Prostate gland (tissue), 2 donors: ENCODE measurements around the gene DUSP28.

Experiments
- POLR2A ChIP-seq: fragments of 450-650 bp; IDR thresholded peaks from one replicate; pipeline ENCODE4 v1.6.1; 2016; ENCODE audit warnings: antibody characterized with exemption, mild to moderate bottlenecking
- TF ChIP-seq, protein P1 (sequence below), 4 experiments: fragments of 200-600 bp in 2 of 4; fragments of 450-650 bp in 2 of 4; sonication (generic) in 2 of 4; IDR thresholded peaks; 1 replicate in 3 of 4; 2 replicates in 1 of 4; pipeline ENCODE4 v1.5.1; 2016 to 2019; ENCODE audit warnings: antibody characterized with exemption in 4 of 4, mild to moderate bottlenecking in 2 of 4, moderate library complexity in 2 of 4

DNA sequence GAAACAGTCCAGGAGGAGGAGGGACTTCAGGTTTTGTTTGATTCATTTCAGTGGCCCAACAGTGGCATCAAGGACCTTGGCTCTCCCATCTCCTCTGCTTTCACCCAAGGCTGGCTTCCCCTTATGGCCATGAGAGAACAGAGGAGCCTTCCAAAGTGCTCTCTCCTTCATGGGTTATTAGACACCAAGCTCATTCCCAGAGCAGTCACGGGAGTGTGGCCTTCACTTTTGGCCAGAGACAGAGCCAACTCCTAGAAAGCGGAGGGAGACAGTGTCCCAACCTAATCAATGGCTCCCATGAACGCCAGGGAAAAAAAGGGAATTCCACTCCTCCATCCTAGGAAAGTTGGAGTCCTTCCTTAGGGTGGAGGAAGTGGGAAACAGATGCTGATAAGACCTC, 871 bp upstream of the DUSP28 start:
- TF ChIP-seq, protein P1, sequence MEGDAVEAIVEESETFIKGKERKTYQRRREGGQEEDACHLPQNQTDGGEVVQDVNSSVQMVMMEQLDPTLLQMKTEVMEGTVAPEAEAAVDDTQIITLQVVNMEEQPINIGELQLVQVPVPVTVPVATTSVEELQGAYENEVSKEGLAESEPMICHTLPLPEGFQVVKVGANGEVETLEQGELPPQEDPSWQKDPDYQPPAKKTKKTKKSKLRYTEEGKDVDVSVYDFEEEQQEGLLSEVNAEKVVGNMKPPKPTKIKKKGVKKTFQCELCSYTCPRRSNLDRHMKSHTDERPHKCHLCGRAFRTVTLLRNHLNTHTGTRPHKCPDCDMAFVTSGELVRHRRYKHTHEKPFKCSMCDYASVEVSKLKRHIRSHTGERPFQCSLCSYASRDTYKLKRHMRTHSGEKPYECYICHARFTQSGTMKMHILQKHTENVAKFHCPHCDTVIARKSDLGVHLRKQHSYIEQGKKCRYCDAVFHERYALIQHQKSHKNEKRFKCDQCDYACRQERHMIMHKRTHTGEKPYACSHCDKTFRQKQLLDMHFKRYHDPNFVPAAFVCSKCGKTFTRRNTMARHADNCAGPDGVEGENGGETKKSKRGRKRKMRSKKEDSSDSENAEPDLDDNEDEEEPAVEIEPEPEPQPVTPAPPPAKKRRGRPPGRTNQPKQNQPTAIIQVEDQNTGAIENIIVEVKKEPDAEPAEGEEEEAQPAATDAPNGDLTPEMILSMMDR (IDR thresholded peaks at IDR 0.05), result no peak
- no peak for TF ChIP-seq POLR2A
